Spleen (tissue), 7 donors: ENCODE results near the gene RAB13.

Experiments
- POLR2A ChIP-seq, 3 donors: fragments of 450-650 bp; IDR thresholded peaks; one replicate each; pipeline ENCODE4 v1.5.1; 2017; ENCODE audit warnings: antibody characterized with exemption in 3 of 3, mild to moderate bottlenecking in 1 of 3
- TF ChIP-seq, protein P1 (sequence below), 11 experiments: fragments of 200-600 bp in 7 of 11; fragments of 450-650 bp in 4 of 11; sonication (generic) in 4 of 11; IDR thresholded peaks in 8 of 11; conservative IDR thresholded peaks in 3 of 11; 1 replicate in 7 of 11; 2 replicates in 4 of 11; pipeline versions ENCODE4 v1.4.0 to v1.8.0; 2016 to 2021; ENCODE audit warnings: antibody characterized with exemption in 11 of 11, inconsistent platforms in 4 of 11, mild to moderate bottlenecking in 1 of 11
- donor health status: DM: no; HTN: no; CAD: no; lungs with moderate emphysema.
- donor health status: DM: no; HTN: no; CAD: no.
- donor health status: DM: no; HTN: no; CAD: no.

GRCh38 chr1:153962088-153963029 lies 23.8 kb downstream of the RAB13 start:
- no peak for TF ChIP-seq POLR2A (IDR thresholded peaks at IDR 0.05)
- TF ChIP-seq, protein P1, sequence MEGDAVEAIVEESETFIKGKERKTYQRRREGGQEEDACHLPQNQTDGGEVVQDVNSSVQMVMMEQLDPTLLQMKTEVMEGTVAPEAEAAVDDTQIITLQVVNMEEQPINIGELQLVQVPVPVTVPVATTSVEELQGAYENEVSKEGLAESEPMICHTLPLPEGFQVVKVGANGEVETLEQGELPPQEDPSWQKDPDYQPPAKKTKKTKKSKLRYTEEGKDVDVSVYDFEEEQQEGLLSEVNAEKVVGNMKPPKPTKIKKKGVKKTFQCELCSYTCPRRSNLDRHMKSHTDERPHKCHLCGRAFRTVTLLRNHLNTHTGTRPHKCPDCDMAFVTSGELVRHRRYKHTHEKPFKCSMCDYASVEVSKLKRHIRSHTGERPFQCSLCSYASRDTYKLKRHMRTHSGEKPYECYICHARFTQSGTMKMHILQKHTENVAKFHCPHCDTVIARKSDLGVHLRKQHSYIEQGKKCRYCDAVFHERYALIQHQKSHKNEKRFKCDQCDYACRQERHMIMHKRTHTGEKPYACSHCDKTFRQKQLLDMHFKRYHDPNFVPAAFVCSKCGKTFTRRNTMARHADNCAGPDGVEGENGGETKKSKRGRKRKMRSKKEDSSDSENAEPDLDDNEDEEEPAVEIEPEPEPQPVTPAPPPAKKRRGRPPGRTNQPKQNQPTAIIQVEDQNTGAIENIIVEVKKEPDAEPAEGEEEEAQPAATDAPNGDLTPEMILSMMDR (IDR thresholded peaks at IDR 0.05 in 8 of 11, conservative IDR thresholded peaks at IDR 0.05 in 3 of 11) = no peak
